ENCODE measurements around the gene SLC40A1. TPM values are rescaled to one million over a fixed set of nuclear protein-coding genes. Genes with fewer than 3 reads are reported as not detected.
A peak's percentile ranks its signal among the peaks of the same experiment; 100 is the strongest.

Gene SLC40A1
- total RNA-seq, 1 donor from 2014 or later, result not detected

DNA sequence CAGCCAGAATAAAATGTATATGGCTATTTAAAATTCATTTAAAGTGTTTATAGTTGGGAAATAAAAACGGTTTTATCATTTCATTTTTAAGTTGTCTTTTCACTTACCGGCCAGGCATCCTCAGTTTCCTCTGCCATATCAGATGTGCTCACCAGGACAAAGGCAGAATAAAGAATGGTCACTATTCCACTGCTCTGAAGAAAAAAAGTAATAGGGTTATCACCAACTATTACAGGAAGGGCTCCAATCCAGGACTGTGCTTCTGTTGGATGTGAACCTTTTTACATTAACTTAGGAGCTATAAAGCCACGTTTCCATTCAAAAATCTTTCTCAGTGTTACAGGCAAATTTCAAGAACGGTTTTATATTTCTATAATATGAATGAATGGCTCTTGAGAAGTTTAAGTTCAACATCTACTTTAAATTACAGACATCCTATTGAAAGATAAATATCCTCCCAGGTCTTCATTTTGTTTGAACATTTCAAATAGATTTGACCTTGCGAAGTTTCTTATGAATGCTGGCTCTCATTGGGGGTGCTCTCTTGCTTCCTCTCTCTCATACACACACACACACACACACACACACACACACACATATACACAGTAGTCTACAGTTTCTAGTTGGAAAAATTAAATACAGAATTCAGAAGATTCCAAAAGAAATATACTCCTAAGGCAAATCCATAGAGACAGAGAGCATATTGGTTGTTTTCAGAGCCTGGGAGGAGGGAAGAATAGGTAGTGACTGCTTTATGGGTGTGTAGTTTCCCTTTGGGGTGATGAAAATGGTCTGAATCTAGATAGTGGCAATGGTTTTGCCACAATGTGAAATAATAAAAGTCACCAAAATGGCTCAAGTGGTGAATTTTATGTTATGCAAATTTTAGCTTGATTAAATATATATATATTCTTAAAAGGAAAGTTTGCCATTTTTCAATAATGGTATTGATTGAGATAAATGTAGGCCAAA is 2.9 kb upstream of the SLC40A1 start:
- Histone ChIP-seq H3K79me2 (ENCODE audit: low read depth) (no peaks in the 10 kb centered on the region), H3K4me3 (no peak overlapping the region), H4K20me1 (ENCODE audit: low read depth) (peaks cover 10% of the 10 kb centered on the region), H3K27ac (no peak overlapping the region), H3K36me3 (no peaks in the 10 kb centered on the region), H3K4me2 (no peak overlapping the region), H2AFZ (replicated peaks) (no peak overlapping the region), H3K27me3 (peaks cover 96% of the 10 kb centered on the region), H3K9me3 (ENCODE audit: low read depth) (no peaks in the 10 kb centered on the region), H3F3A (ENCODE audit: low read depth) (peaks cover 20% of the 10 kb centered on the region), H3K9ac (no peak overlapping the region), H3K4me1 (peaks cover 5% of the 10 kb centered on the region)
- DNase-seq (ENCODE audit: low spot score), result no peak
- TF ChIP-seq, protein P1, sequence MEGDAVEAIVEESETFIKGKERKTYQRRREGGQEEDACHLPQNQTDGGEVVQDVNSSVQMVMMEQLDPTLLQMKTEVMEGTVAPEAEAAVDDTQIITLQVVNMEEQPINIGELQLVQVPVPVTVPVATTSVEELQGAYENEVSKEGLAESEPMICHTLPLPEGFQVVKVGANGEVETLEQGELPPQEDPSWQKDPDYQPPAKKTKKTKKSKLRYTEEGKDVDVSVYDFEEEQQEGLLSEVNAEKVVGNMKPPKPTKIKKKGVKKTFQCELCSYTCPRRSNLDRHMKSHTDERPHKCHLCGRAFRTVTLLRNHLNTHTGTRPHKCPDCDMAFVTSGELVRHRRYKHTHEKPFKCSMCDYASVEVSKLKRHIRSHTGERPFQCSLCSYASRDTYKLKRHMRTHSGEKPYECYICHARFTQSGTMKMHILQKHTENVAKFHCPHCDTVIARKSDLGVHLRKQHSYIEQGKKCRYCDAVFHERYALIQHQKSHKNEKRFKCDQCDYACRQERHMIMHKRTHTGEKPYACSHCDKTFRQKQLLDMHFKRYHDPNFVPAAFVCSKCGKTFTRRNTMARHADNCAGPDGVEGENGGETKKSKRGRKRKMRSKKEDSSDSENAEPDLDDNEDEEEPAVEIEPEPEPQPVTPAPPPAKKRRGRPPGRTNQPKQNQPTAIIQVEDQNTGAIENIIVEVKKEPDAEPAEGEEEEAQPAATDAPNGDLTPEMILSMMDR (IDR thresholded peaks at IDR 0.05), result no peak
- TF ChIP-seq EZH2phosphoT487 (IDR thresholded peaks at IDR 0.05), result no peak
- TF ChIP-seq EZH2 (IDR thresholded peaks at IDR 0.05), result no peak
- no peaks in the 10 kb centered on the region for H3K9me3 Mint-ChIP-seq
- no peak overlapping the region for H3K27ac Mint-ChIP-seq
- no peak overlapping the region for H3K4me3 Mint-ChIP-seq
- H3K4me1 Mint-ChIP-seq, result peaks cover 8% of the 10 kb centered on the region
- H3K27me3 Mint-ChIP-seq (ENCODE audit: insufficient read depth, low read depth), result peaks cover 39% of the 10 kb centered on the region
- no peaks in the 10 kb centered on the region for H3K36me3 Mint-ChIP-seq

DNA sequence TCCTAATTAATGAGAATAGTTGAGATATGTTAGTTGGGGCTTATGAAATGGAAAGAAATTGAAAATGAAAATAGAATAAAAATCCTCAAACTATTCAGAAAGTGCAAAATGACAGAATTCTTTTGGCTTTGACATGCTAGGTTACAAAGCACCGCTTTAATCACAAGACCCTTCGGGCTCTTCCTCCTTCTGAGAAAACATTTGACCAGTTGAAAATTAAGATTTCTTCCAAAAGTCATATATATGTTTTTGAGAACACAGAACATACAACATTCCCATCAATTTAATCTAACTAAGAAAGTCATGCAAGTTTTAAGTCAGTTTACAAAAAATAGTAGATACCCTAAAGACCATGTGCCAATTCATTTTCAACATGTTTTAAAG is 2.2 kb upstream of the SLC40A1 start:
- no peak for DNase-seq (ENCODE audit: low spot score)
- H3K4me3 Mint-ChIP-seq, result no peak overlapping the region
- peaks cover 39% of the 10 kb centered on the region for H3K27me3 Mint-ChIP-seq (ENCODE audit: insufficient read depth, low read depth)
- H3K9me3 Mint-ChIP-seq, result no peaks in the 10 kb centered on the region
- H3K36me3 ChIP-seq, result no peaks in the 10 kb centered on the region
- no peak overlapping the region for H3K4me3 ChIP-seq
- no peaks in the 10 kb centered on the region for H3K36me3 Mint-ChIP-seq
- no peak overlapping the region for H3K4me2 ChIP-seq
- no peak overlapping the region for H3K9ac ChIP-seq
- H2AFZ ChIP-seq (replicated peaks), result no peak overlapping the region
- peaks cover 96% of the 10 kb centered on the region for H3K27me3 ChIP-seq
- peaks cover 8% of the 10 kb centered on the region for H3K4me1 Mint-ChIP-seq
- no peaks in the 10 kb centered on the region for H3K9me3 ChIP-seq (ENCODE audit: low read depth)
- H3F3A ChIP-seq (ENCODE audit: low read depth), result peaks cover 20% of the 10 kb centered on the region
- H3K79me2 ChIP-seq (ENCODE audit: low read depth), result no peaks in the 10 kb centered on the region
- H3K27ac Mint-ChIP-seq, result no peak overlapping the region
- no peak overlapping the region for H3K27ac ChIP-seq
- H3K4me1 ChIP-seq, result peaks cover 5% of the 10 kb centered on the region
- TF ChIP-seq, protein P1 (IDR thresholded peaks at IDR 0.05), result no peak
- TF ChIP-seq EZH2 (IDR thresholded peaks at IDR 0.05), result no peak
- H4K20me1 ChIP-seq (ENCODE audit: low read depth), result peaks cover 10% of the 10 kb centered on the region

GRCh38 chr2:189582140-189582808 is 1.7 kb upstream of the SLC40A1 start:
- no peak overlapping the region for H3K27ac ChIP-seq
- peaks cover 20% of the 10 kb centered on the region for H3F3A ChIP-seq (ENCODE audit: low read depth)
- no peak overlapping the region for H3K4me2 ChIP-seq
- no peak for DNase-seq (ENCODE audit: low spot score)
- no peak for TF ChIP-seq EZH2phosphoT487 (IDR thresholded peaks at IDR 0.05)
- TF ChIP-seq EZH2 (IDR thresholded peaks at IDR 0.05), result no peak
- TF ChIP-seq, protein P1 (IDR thresholded peaks at IDR 0.05), result no peak
- Mint-ChIP-seq H3K27ac (no peak overlapping the region), H3K36me3 (no peaks in the 10 kb centered on the region), H3K4me1 (peaks cover 8% of the 10 kb centered on the region), H3K9me3 (no peaks in the 10 kb centered on the region), H3K4me3 (peak overlapping the region; percentile 84), H3K27me3 (ENCODE audit: insufficient read depth, low read depth) (peaks cover 39% of the 10 kb centered on the region)
- H3K4me1 ChIP-seq, result peaks cover 5% of the 10 kb centered on the region
- peaks cover 10% of the 10 kb centered on the region for H4K20me1 ChIP-seq (ENCODE audit: low read depth)
- no peak overlapping the region for H3K4me3 ChIP-seq
- no peaks in the 10 kb centered on the region for H3K36me3 ChIP-seq
- no peaks in the 10 kb centered on the region for H3K79me2 ChIP-seq (ENCODE audit: low read depth)
- no peak overlapping the region for H3K9ac ChIP-seq
- no peak overlapping the region for H2AFZ ChIP-seq (replicated peaks)
- no peaks in the 10 kb centered on the region for H3K9me3 ChIP-seq (ENCODE audit: low read depth)
- H3K27me3 ChIP-seq, result peaks cover 96% of the 10 kb centered on the region
